ENCODE measurements around the gene SELPLG. TPM values are rescaled to one million over a fixed set of nuclear protein-coding genes. Genes with fewer than 3 reads are reported as not detected.
"Not testable (repeated sequence)": the region's sequence is repeated elsewhere in the genome, so short reads cannot be mapped to it uniquely, and the experiment has no call there.

SELPLG gene
- total and polyA plus RNA-seq, 4 donors: 0.87 to 13.0 (median 6.7) TPM

DNA sequence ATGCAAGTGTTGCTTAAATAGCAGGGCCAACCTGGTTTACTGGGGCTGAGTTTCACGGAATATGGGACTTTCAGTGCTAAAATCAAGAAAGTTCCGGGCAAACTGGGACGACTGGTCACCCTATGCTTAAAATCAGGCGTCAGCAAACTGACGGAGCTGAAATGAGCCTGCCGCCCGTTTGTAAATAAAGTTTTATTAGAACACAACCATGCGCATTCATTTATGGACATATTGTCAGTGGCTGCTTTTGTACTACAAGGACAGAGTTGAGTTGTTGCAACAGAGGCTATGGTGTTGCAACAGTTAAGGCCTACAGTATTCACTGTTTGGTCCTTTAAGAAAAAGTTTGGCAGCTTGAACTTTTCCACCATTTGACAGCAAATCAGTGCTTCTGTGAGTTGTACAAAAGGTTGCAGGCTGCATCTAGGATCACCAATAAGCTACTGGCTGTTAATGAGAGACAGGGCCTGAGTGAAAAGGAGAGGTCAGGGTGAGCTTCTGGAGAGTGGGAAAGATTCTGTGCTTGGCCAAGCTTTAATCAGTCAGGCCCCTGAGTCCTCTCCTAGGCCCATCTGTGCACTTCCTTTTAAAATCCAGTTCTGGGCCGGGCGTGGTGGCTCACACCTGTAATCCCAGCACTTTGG, 13.3 kb downstream of the SELPLG start:
- intact Hi-C loops (cut with DNase I): no loop called here
- no peak overlapping the region for H3K4me3 ChIP-seq (ENCODE audit: low read length in 2 of 2)
- no peaks in the 10 kb centered on the region for H3K36me3 ChIP-seq (ENCODE audit: control insufficient read depth in 1 of 2, insufficient read depth in 2 of 2, low read length in 1 of 2)
- H3K9me3 ChIP-seq (ENCODE audit: control insufficient read depth, low read length): no peaks in the 10 kb centered on the region
- 94 to 96% methylated on average over 10 of the region's 10 CpGs for WGBS, 2 donors
- no peaks in the 10 kb centered on the region for H3K4me1 ChIP-seq (ENCODE audit: control insufficient read depth in 1 of 2, insufficient read depth in 2 of 2, low read length in 2 of 2)
- H3K27me3 ChIP-seq (ENCODE audit: control insufficient read depth in 1 of 2, insufficient read depth in 2 of 2, low read length in 1 of 2): no peaks in the 10 kb centered on the region
- ATAC-seq (ENCODE audit: low FRiP score) (no peak), DNase-seq (no peak)
- no peak overlapping the region for H3K27ac ChIP-seq (ENCODE audit: low read depth in 1 of 2, low read length in 2 of 2)

- ATAC-seq (ENCODE audit: low FRiP score) (no peak), DNase-seq (no peak)
- no peaks in the 10 kb centered on the region for H3K4me1 ChIP-seq (ENCODE audit: control insufficient read depth in 1 of 2, insufficient read depth in 2 of 2, low read length in 2 of 2)
- no peaks in the 10 kb centered on the region for H3K36me3 ChIP-seq (ENCODE audit: control insufficient read depth in 1 of 2, insufficient read depth in 2 of 2, low read length in 1 of 2)
- intact Hi-C loops (cut with DNase I): loop anchor here (2.0 to 5.0 kb wide), 3 partner anchors 52 to 333 kb away; partner anchors contain the start of gene ISCU (in 1 of the 2)
- H3K9me3 ChIP-seq (ENCODE audit: control insufficient read depth, low read length): no peaks in the 10 kb centered on the region
- no peaks in the 10 kb centered on the region for H3K27me3 ChIP-seq (ENCODE audit: control insufficient read depth in 1 of 2, insufficient read depth in 2 of 2, low read length in 1 of 2)
- WGBS, 2 donors: 77 to 79% methylated on average over 14 of the region's 14 CpGs
- H3K4me3 ChIP-seq (ENCODE audit: low read length in 2 of 2): no peak overlapping the region
- H3K27ac ChIP-seq (ENCODE audit: low read depth in 1 of 2, low read length in 2 of 2): no peak overlapping the region
Observed at GRCh38 chr12:108619369-108620160, 14.1 kb downstream of the SELPLG start.

GRCh38 chr12:108618953-108619274, 14.8 kb downstream of the SELPLG start:
- H3K36me3 ChIP-seq (ENCODE audit: control insufficient read depth in 1 of 2, insufficient read depth in 2 of 2, low read length in 1 of 2); H3K9me3 ChIP-seq (ENCODE audit: control insufficient read depth, low read length); ATAC-seq (ENCODE audit: low FRiP score); H3K4me3 ChIP-seq (ENCODE audit: low read length in 2 of 2); DNase-seq; H3K4me1 ChIP-seq (ENCODE audit: control insufficient read depth in 1 of 2, insufficient read depth in 2 of 2, low read length in 2 of 2); H3K27me3 ChIP-seq (ENCODE audit: control insufficient read depth in 1 of 2, insufficient read depth in 2 of 2, low read length in 1 of 2); H3K27ac ChIP-seq (ENCODE audit: low read depth in 1 of 2, low read length in 2 of 2): not testable (repeated sequence)
- 84 to 86% methylated on average over 4 of the region's 4 CpGs for WGBS, 2 donors
- intact Hi-C loops (cut with DNase I): loop anchor here (2.0 to 5.0 kb wide), 3 partner anchors 52 to 333 kb away; partner anchors contain the start of gene ISCU (in 1 of the 2)

DNA sequence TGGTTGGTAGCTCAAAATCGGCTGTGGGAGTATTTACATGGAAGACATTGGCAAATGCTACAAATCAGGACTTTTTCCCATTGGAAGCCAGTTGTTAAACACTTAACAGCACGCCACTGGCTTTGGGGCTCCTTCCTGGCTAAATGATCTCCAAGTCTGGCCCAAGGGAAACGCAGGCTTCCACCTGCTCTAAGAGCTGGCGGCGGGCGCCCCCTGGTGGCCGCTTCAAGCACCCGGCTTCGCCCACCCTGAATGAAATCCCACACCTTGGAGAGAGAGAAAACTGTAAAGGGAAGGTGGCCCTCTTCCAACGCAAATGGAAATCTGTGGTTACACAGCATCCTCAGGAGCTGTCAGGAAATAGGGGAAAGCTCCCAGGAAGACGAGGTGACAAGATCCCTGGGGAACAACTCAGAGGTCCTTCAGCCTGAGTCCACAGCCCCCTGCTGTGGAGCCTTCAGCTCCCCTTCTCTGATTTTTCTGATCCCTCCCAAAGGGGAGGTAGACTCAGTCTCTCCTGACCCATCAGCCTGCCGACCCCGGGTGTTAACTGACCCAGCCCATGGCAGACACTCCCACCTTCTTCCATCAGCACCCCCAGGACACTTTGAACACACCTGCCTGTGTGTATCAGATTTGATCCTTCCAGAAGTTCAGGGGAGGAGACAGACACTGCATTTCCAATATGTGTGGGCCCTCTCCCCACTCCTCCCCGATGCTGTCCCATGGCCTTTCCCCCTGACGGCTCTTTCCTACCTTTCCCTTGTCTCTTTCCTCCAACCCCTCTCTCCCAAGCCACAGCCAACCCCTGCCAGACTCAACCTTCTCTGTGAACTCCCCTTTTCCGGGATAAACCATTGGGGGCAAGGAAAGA, 15.4 kb downstream of the SELPLG start:
- ATAC-seq (ENCODE audit: low FRiP score) (peak; percentile 85), DNase-seq (peak; percentile 86 to 93)
- intact Hi-C loops (cut with DNase I): loop anchor here (2.0 to 5.0 kb wide), 3 partner anchors 51 to 334 kb away; partner anchors contain the start of gene ISCU (in 1 of the 2)
- Histone ChIP-seq H3K27ac (ENCODE audit: low read depth in 1 of 2, low read length in 2 of 2) (no peak overlapping the region), H3K9me3 (ENCODE audit: control insufficient read depth, low read length) (no peaks in the 10 kb centered on the region), H3K36me3 (ENCODE audit: control insufficient read depth in 1 of 2, insufficient read depth in 2 of 2, low read length in 1 of 2) (no peaks in the 10 kb centered on the region), H3K4me3 (ENCODE audit: low read length in 2 of 2) (no peak overlapping the region), H3K27me3 (ENCODE audit: control insufficient read depth in 1 of 2, insufficient read depth in 2 of 2, low read length in 1 of 2) (no peaks in the 10 kb centered on the region), H3K4me1 (ENCODE audit: control insufficient read depth in 1 of 2, insufficient read depth in 2 of 2, low read length in 2 of 2) (no peaks in the 10 kb centered on the region)
- WGBS, 2 donors: 11 to 12% methylated on average over 16 of the region's 16 CpGs

GRCh38 chr12:108616941-108617858, 16.5 kb downstream of the SELPLG start:
- ATAC-seq (ENCODE audit: low FRiP score): no peak
- intact Hi-C loops (cut with DNase I): loop anchor here (5.0 kb wide), 2 partner anchors 50 to 335 kb away; no protein-coding TSS in a partner anchor
- Histone ChIP-seq H3K4me1 (ENCODE audit: control insufficient read depth in 1 of 2, insufficient read depth in 2 of 2, low read length in 2 of 2) (no peaks in the 10 kb centered on the region), H3K4me3 (ENCODE audit: low read length in 2 of 2) (no peak overlapping the region), H3K27ac (ENCODE audit: low read depth in 1 of 2, low read length in 2 of 2) (no peak overlapping the region), H3K36me3 (ENCODE audit: control insufficient read depth in 1 of 2, insufficient read depth in 2 of 2, low read length in 1 of 2) (no peaks in the 10 kb centered on the region), H3K27me3 (ENCODE audit: control insufficient read depth in 1 of 2, insufficient read depth in 2 of 2, low read length in 1 of 2) (no peaks in the 10 kb centered on the region), H3K9me3 (ENCODE audit: control insufficient read depth, low read length) (no peaks in the 10 kb centered on the region)
- WGBS, 2 donors: 82 to 84% methylated on average over 14 of the region's 14 CpGs
- DNase-seq: peak in 1 of 2 donors; percentile 69

DNA sequence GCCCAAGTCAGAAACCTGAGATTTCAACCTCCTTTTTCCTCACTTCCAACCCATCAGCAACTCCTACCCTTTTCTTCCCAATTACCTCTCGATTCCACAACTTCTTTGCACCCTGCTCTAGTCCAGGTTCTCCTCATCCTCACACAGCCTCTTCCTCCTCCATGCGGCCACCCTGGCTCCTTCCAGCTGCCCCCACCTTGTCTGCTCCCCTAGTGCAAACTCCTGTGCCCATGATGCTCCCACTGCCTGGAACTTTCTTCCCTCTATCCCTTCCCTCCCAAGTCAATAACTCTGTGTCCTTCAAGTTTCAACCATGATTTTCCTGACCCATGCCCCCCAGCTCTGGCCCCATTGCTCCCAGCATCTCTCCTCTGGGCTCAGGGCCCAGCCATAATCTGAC, 17.3 kb downstream of the SELPLG start:
- intact Hi-C loops (cut with DNase I): loop anchor here (5.0 kb wide), 2 partner anchors 49 to 336 kb away; no protein-coding TSS in a partner anchor
- DNase-seq (no peak), ATAC-seq (ENCODE audit: low FRiP score) (no peak)
- Histone ChIP-seq H3K27me3 (ENCODE audit: control insufficient read depth in 1 of 2, insufficient read depth in 2 of 2, low read length in 1 of 2) (no peaks in the 10 kb centered on the region), H3K4me1 (ENCODE audit: control insufficient read depth in 1 of 2, insufficient read depth in 2 of 2, low read length in 2 of 2) (no peaks in the 10 kb centered on the region), H3K27ac (ENCODE audit: low read depth in 1 of 2, low read length in 2 of 2) (no peak overlapping the region), H3K4me3 (ENCODE audit: low read length in 2 of 2) (no peak overlapping the region), H3K9me3 (ENCODE audit: control insufficient read depth, low read length) (no peaks in the 10 kb centered on the region), H3K36me3 (ENCODE audit: control insufficient read depth in 1 of 2, insufficient read depth in 2 of 2, low read length in 1 of 2) (no peaks in the 10 kb centered on the region)
- 98 to 100% methylated on average over 2 of the region's 2 CpGs for WGBS, 2 donors

- H3K4me1 ChIP-seq (ENCODE audit: control insufficient read depth in 1 of 2, insufficient read depth in 2 of 2, low read length in 2 of 2): no peaks in the 10 kb centered on the region
- no peak for DNase-seq
- H3K27ac ChIP-seq (ENCODE audit: low read depth in 1 of 2, low read length in 2 of 2): no peak overlapping the region
- no peaks in the 10 kb centered on the region for H3K27me3 ChIP-seq (ENCODE audit: control insufficient read depth in 1 of 2, insufficient read depth in 2 of 2, low read length in 1 of 2)
- 88 to 89% methylated on average over 1 of the region's 1 CpG for WGBS, 2 donors
- intact Hi-C loops (cut with DNase I): loop anchor here (5.0 kb wide), 2 partner anchors 49 to 336 kb away; no protein-coding TSS in a partner anchor
- H3K9me3 ChIP-seq (ENCODE audit: control insufficient read depth, low read length): no peaks in the 10 kb centered on the region
- H3K36me3 ChIP-seq (ENCODE audit: control insufficient read depth in 1 of 2, insufficient read depth in 2 of 2, low read length in 1 of 2): no peaks in the 10 kb centered on the region
- H3K4me3 ChIP-seq (ENCODE audit: low read length in 2 of 2): no peak overlapping the region
- no peak for ATAC-seq (ENCODE audit: low FRiP score)
Observed at GRCh38 chr12:108615918-108616317, 17.8 kb downstream of the SELPLG start.
